Measurements from ENCODE around the gene TMEM9. TPM values are rescaled to one million over a fixed set of nuclear protein-coding genes. Genes with fewer than 3 reads are reported as not detected.
A peak's percentile ranks its signal among the peaks of the same experiment; 100 is the strongest.

Gene TMEM9
- total and polyA plus RNA-seq, 2 experiments from 2014 or later = 70.3 to 81.0 TPM

GRCh38 chr1:201140235-201140940 lies 13.9 kb downstream of the TMEM9 start:
- H3K79me2 ChIP-seq (ENCODE audit: insufficient read depth) = no peaks in the 10 kb centered on the region
- no peaks in the 10 kb centered on the region; the same call in 1 of the 2 replicates for H3K36me3 ChIP-seq (ENCODE audit: low read depth)
- peaks cover 13% of the 10 kb centered on the region for H3K4me1 ChIP-seq (ENCODE audit: insufficient read depth)
- peaks cover 9% of the 10 kb centered on the region for H3F3A ChIP-seq (ENCODE audit: insufficient read depth)
- in situ Hi-C loops (cut with MboI) = no loop called here
- no peak overlapping the region for H3K4me2 ChIP-seq (ENCODE audit: unreplicated experiment)
- no peaks in the 10 kb centered on the region for H3K27me3 ChIP-seq (replicated peaks; ENCODE audit: insufficient read depth)
- WGBS, 2 experiments (ENCODE audit: low coverage in 1 of 2, low lambda C conversion rate in 2 of 2, missing lambda C conversion rate in 2 of 2) = 94 to 95% methylated on average over 10 of the region's 10 CpGs
- no peak for DNase-seq
- no peaks in the 10 kb centered on the region for H3K9me3 ChIP-seq (ENCODE audit: low read depth)
- H3K9me2 ChIP-seq (ENCODE audit: insufficient read depth) = no peaks in the 10 kb centered on the region
- no peak overlapping the region for H3K4me3 ChIP-seq
- no peak overlapping the region for H3K27ac ChIP-seq
- no peak overlapping the region for H2AFZ ChIP-seq
- TF ChIP-seq EZH2phosphoT487 (IDR thresholded peaks at IDR 0.05; ENCODE audit: insufficient read depth, low read depth) = no peak
- no peak for TF ChIP-seq EZH2 (IDR thresholded peaks at IDR 0.05; ENCODE audit: insufficient read depth, poor library complexity, severe bottlenecking)
- no peak overlapping the region for H3K9ac ChIP-seq
- H4K20me1 ChIP-seq (ENCODE audit: insufficient read depth) = no peaks in the 10 kb centered on the region

GRCh38 chr1:201139756-201140155 lies 14.5 kb downstream of the TMEM9 start:
- no peak for DNase-seq
- Histone ChIP-seq H3K4me1 (ENCODE audit: insufficient read depth) (peaks cover 13% of the 10 kb centered on the region), H3K27me3 (replicated peaks; ENCODE audit: insufficient read depth) (no peaks in the 10 kb centered on the region), H3K36me3 (ENCODE audit: low read depth) (no peaks in the 10 kb centered on the region; the same call in 1 of the 2 replicates), H4K20me1 (ENCODE audit: insufficient read depth) (no peaks in the 10 kb centered on the region), H3K4me2 (ENCODE audit: unreplicated experiment) (no peak overlapping the region), H3K9me2 (ENCODE audit: insufficient read depth) (no peaks in the 10 kb centered on the region), H3K9ac (no peak overlapping the region), H3K4me3 (no peak overlapping the region), H3K79me2 (ENCODE audit: insufficient read depth) (no peaks in the 10 kb centered on the region), H3F3A (ENCODE audit: insufficient read depth) (peaks cover 9% of the 10 kb centered on the region), H3K9me3 (ENCODE audit: low read depth) (no peaks in the 10 kb centered on the region), H2AFZ (no peak overlapping the region), H3K27ac (no peak overlapping the region)
- TF ChIP-seq EZH2phosphoT487 (IDR thresholded peaks at IDR 0.05; ENCODE audit: insufficient read depth, low read depth) (no peak), EZH2 (IDR thresholded peaks at IDR 0.05; ENCODE audit: insufficient read depth, poor library complexity, severe bottlenecking) (no peak)
- in situ Hi-C loops (cut with MboI) = no loop called here
- 91 to 93% methylated on average over 9 of the region's 9 CpGs for WGBS, 2 experiments (ENCODE audit: low coverage in 1 of 2, low lambda C conversion rate in 2 of 2, missing lambda C conversion rate in 2 of 2)

GRCh38 chr1:201139306-201139705 lies 15.0 kb downstream of the TMEM9 start:
- no peak overlapping the region for H3K4me2 ChIP-seq (ENCODE audit: unreplicated experiment)
- no peak overlapping the region for H3K27ac ChIP-seq
- H3F3A ChIP-seq (ENCODE audit: insufficient read depth) = peaks cover 9% of the 10 kb centered on the region
- TF ChIP-seq EZH2 (IDR thresholded peaks at IDR 0.05; ENCODE audit: insufficient read depth, poor library complexity, severe bottlenecking) (no peak), EZH2phosphoT487 (IDR thresholded peaks at IDR 0.05; ENCODE audit: insufficient read depth, low read depth) (no peak)
- WGBS, 2 experiments (ENCODE audit: low coverage in 1 of 2, low lambda C conversion rate in 2 of 2, missing lambda C conversion rate in 2 of 2) = 94 to 99% methylated on average over 5 of the region's 5 CpGs
- peaks cover 13% of the 10 kb centered on the region for H3K4me1 ChIP-seq (ENCODE audit: insufficient read depth)
- H2AFZ ChIP-seq = no peak overlapping the region
- in situ Hi-C loops (cut with MboI) = no loop called here
- no peaks in the 10 kb centered on the region for H3K79me2 ChIP-seq (ENCODE audit: insufficient read depth)
- H3K36me3 ChIP-seq (ENCODE audit: low read depth) = no peaks in the 10 kb centered on the region; the same call in 1 of the 2 replicates
- no peak for DNase-seq
- H3K9ac ChIP-seq = no peak overlapping the region
- H3K9me2 ChIP-seq (ENCODE audit: insufficient read depth) = no peaks in the 10 kb centered on the region
- H4K20me1 ChIP-seq (ENCODE audit: insufficient read depth) = no peaks in the 10 kb centered on the region
- no peaks in the 10 kb centered on the region for H3K9me3 ChIP-seq (ENCODE audit: low read depth)
- H3K27me3 ChIP-seq (replicated peaks; ENCODE audit: insufficient read depth) = no peaks in the 10 kb centered on the region
- no peak overlapping the region for H3K4me3 ChIP-seq

- Histone ChIP-seq H3K9me3 (ENCODE audit: low read depth) (no peaks in the 10 kb centered on the region), H3K4me2 (ENCODE audit: unreplicated experiment) (no peak overlapping the region)
Observed at GRCh38 chr1:201138311-201138840, 15.9 kb downstream of the TMEM9 start.

More at GRCh38 chr1:201138311-201138840, 15.9 kb downstream of the TMEM9 start:
- H3K79me2 ChIP-seq (ENCODE audit: insufficient read depth) = no peaks in the 10 kb centered on the region
- H2AFZ ChIP-seq = no peak overlapping the region
- no peaks in the 10 kb centered on the region for H3K9me2 ChIP-seq (ENCODE audit: insufficient read depth)
- peaks cover 13% of the 10 kb centered on the region for H3K4me1 ChIP-seq (ENCODE audit: insufficient read depth)
- H3K36me3 ChIP-seq (ENCODE audit: low read depth) = no peaks in the 10 kb centered on the region; the same call in 1 of the 2 replicates
- H4K20me1 ChIP-seq (ENCODE audit: insufficient read depth) = no peaks in the 10 kb centered on the region
- no peaks in the 10 kb centered on the region for H3K27me3 ChIP-seq (replicated peaks; ENCODE audit: insufficient read depth)
- peaks cover 9% of the 10 kb centered on the region for H3F3A ChIP-seq (ENCODE audit: insufficient read depth)
- in situ Hi-C loops (cut with MboI) = no loop called here
- TF ChIP-seq EZH2 (IDR thresholded peaks at IDR 0.05; ENCODE audit: insufficient read depth, poor library complexity, severe bottlenecking) (no peak), EZH2phosphoT487 (IDR thresholded peaks at IDR 0.05; ENCODE audit: insufficient read depth, low read depth) (no peak)
- 48 to 49% methylated on average over 6 of the region's 6 CpGs for whole genome bisulfite sequencing, 2 experiments (ENCODE audit: low coverage in 1 of 2, low lambda C conversion rate in 2 of 2, missing lambda C conversion rate in 2 of 2)
- H3K4me3 ChIP-seq = no peak overlapping the region
- DNase-seq = peak; percentile 16
- peak overlapping the region; percentile 53 for H3K27ac ChIP-seq
- no peak overlapping the region for H3K9ac ChIP-seq
